Measurements from ENCODE around the gene H6PD.
A peak's percentile ranks its signal among the peaks of the same experiment; 100 is the strongest.

The H6PD gene

GRCh38 chr1:9293241-9293532 lies 58.6 kb downstream of the H6PD start:
- Histone ChIP-seq H3K9ac (ENCODE audit: low read length) (peak overlapping the region; percentile 16; the same call in 1 of the 2 replicates), H3K27me3 (ENCODE audit: low read length) (no peaks in the 10 kb centered on the region), H3K9me3 (ENCODE audit: insufficient read depth, low read length) (peaks cover 4% of the 10 kb centered on the region; the same call in 1 of the 2 replicates), H3K27ac (ENCODE audit: low read depth, low read length) (no peak overlapping the region), H3K9me2 (replicated peaks; ENCODE audit: insufficient read depth, low read length) (no peaks in the 10 kb centered on the region), H2AFZ (ENCODE audit: low read depth, low read length, severe bottlenecking) (no peak overlapping the region), H3K4me2 (ENCODE audit: low read depth, low read length, poor library complexity, severe bottlenecking) (peak overlapping the region; percentile 51), H3K36me3 (ENCODE audit: low read length) (no peaks in the 10 kb centered on the region), H4K20me1 (ENCODE audit: low read depth, low read length) (no peaks in the 10 kb centered on the region), H3K79me2 (ENCODE audit: insufficient read depth, low read length) (no peaks in the 10 kb centered on the region), H3K4me3 (ENCODE audit: insufficient read depth, low read length, poor library complexity, severe bottlenecking) (peak overlapping the region; percentile 38), H3F3A (ENCODE audit: insufficient read depth) (no peaks in the 10 kb centered on the region)
- no peak for TF ChIP-seq EZH2phosphoT487 (conservative IDR thresholded peaks at IDR 0.05; ENCODE audit: low read length)
- TF ChIP-seq CTCF (IDR thresholded peaks at IDR 0.05; ENCODE audit: insufficient read depth, low read length, poor library complexity, severe bottlenecking), result no peak

- H4K20me1 ChIP-seq (ENCODE audit: low read depth, low read length), result no peaks in the 10 kb centered on the region
- H3F3A ChIP-seq (ENCODE audit: insufficient read depth), result no peaks in the 10 kb centered on the region
- no peaks in the 10 kb centered on the region for H3K79me2 ChIP-seq (ENCODE audit: insufficient read depth, low read length)
These were observed 59.2 kb downstream of the H6PD start for GRCh38 chr1:9293533-9294404.

GRCh38 chr1:9294405-9294773 lies 59.8 kb downstream of the H6PD start:
- H4K20me1 ChIP-seq (ENCODE audit: low read depth, low read length), result no peaks in the 10 kb centered on the region
- H3K9ac ChIP-seq (ENCODE audit: low read length), result no peak overlapping the region
- H3K4me2 ChIP-seq (ENCODE audit: low read depth, low read length, poor library complexity, severe bottlenecking), result no peak overlapping the region
- TF ChIP-seq EZH2phosphoT487 (conservative IDR thresholded peaks at IDR 0.05; ENCODE audit: low read length) (no peak), CTCF (IDR thresholded peaks at IDR 0.05; ENCODE audit: insufficient read depth, low read length, poor library complexity, severe bottlenecking) (no peak)
- no peaks in the 10 kb centered on the region for H3K36me3 ChIP-seq (ENCODE audit: low read length)
- H3K27me3 ChIP-seq (ENCODE audit: low read length), result no peaks in the 10 kb centered on the region
- no peak overlapping the region for H3K27ac ChIP-seq (ENCODE audit: low read depth, low read length)
- no peaks in the 10 kb centered on the region for H3K9me3 ChIP-seq (ENCODE audit: insufficient read depth, low read length)
- no peak overlapping the region for H2AFZ ChIP-seq (ENCODE audit: low read depth, low read length, severe bottlenecking)
- no peaks in the 10 kb centered on the region for H3K79me2 ChIP-seq (ENCODE audit: insufficient read depth, low read length)
- H3F3A ChIP-seq (ENCODE audit: insufficient read depth), result no peaks in the 10 kb centered on the region
- no peaks in the 10 kb centered on the region for H3K9me2 ChIP-seq (replicated peaks; ENCODE audit: insufficient read depth, low read length)
- H3K4me3 ChIP-seq (ENCODE audit: insufficient read depth, low read length, poor library complexity, severe bottlenecking), result no peak overlapping the region

More at GRCh38 chr1:9293533-9294404, 59.2 kb downstream of the H6PD start:
- H2AFZ ChIP-seq (ENCODE audit: low read depth, low read length, severe bottlenecking), result no peak overlapping the region
- peak overlapping the region; percentile 16; the same call in 1 of the 2 replicates for H3K9ac ChIP-seq (ENCODE audit: low read length)
- H3K4me2 ChIP-seq (ENCODE audit: low read depth, low read length, poor library complexity, severe bottlenecking), result peak overlapping the region; percentile 51
- no peak overlapping the region for H3K27ac ChIP-seq (ENCODE audit: low read depth, low read length)
- H3K9me2 ChIP-seq (replicated peaks; ENCODE audit: insufficient read depth, low read length), result no peaks in the 10 kb centered on the region
- no peaks in the 10 kb centered on the region for H3K27me3 ChIP-seq (ENCODE audit: low read length)
- TF ChIP-seq CTCF (IDR thresholded peaks at IDR 0.05; ENCODE audit: insufficient read depth, low read length, poor library complexity, severe bottlenecking) (no peak), EZH2phosphoT487 (conservative IDR thresholded peaks at IDR 0.05; ENCODE audit: low read length) (0 out of 2 replicates have a peak, but pooled peaks have one; percentile 69)
- H3K9me3 ChIP-seq (ENCODE audit: insufficient read depth, low read length), result peaks cover 4% of the 10 kb centered on the region; the same call in 1 of the 2 replicates
- peak overlapping the region; percentile 38 for H3K4me3 ChIP-seq (ENCODE audit: insufficient read depth, low read length, poor library complexity, severe bottlenecking)
- H3K36me3 ChIP-seq (ENCODE audit: low read length), result no peaks in the 10 kb centered on the region
